ENCODE results near the gene N4BP3.

GRCh38 chr5:178106556-178107239 is 6.6 kb upstream of the N4BP3 start:
- TF ChIP-seq CTCF (IDR thresholded peaks at IDR 0.05) (no peak), POLR2A (IDR thresholded peaks at IDR 0.05) (no peak)

Data from suprapubic skin (tissue), 3 donors.